GM23338 (cell line): ENCODE measurements around the gene USP33.

ENCODE experiments used
- CTCF ChIP-seq, 2 experiments: fragments of 200-600 bp in 1 of 2; sonication (generic) in 1 of 2; conservative IDR thresholded peaks; 2 replicates each; pipeline versions ENCODE4 v1.5.1 to v1.6.1; 2016 to 2017; ENCODE audit warnings: antibody characterized with exemption in 2 of 2, low read depth in 2 of 2, mild to moderate bottlenecking in 2 of 2, moderate library complexity in 1 of 2
- EZH2phosphoT487 ChIP-seq: fragments of 200-600 bp; sonication (generic); IDR thresholded peaks from one replicate; pipeline ENCODE4 v1.8.1; 2018; ENCODE audit warnings: antibody characterized with exemption; ENCODE audit not compliant: unreplicated experiment
- POLR2AphosphoS5 ChIP-seq: IDR thresholded peaks from 2 replicates; pipeline ENCODE4 v1.6.1; 2016; ENCODE audit warnings: antibody characterized with exemption, low read depth

GRCh38 chr1:77688939-77689338 is 70.7 kb downstream of the USP33 start:
- TF ChIP-seq CTCF (conservative IDR thresholded peaks at IDR 0.05; ENCODE audit: low read depth in 2 of 2) (no peak), EZH2phosphoT487 (no peak), POLR2AphosphoS5 (no peak)
